PC-3 (cell line): Measurements from ENCODE around the gene VTCN1.

ENCODE experiments used
- CTCF ChIP-seq: fragments of 300-600 bp; sonication (generic); conservative IDR thresholded peaks from 2 replicates; pipeline ENCODE4 v1.5.1; 2017; ENCODE audit warnings: antibody characterized with exemption, low read depth, mild to moderate bottlenecking, low read length
- EZH2 ChIP-seq: fragments of 300-600 bp; sonication (generic); IDR thresholded peaks from one replicate; pipeline ENCODE4 v1.6.1; 2017; ENCODE audit warnings: antibody characterized with exemption, mild to moderate bottlenecking, low read length; ENCODE audit not compliant: unreplicated experiment
- EZH2phosphoT487 ChIP-seq: fragments of 300-600 bp; sonication (generic); IDR thresholded peaks from 2 replicates; pipeline ENCODE4 v1.6.1; 2018; ENCODE audit warnings: mild to moderate bottlenecking, antibody characterized with exemption, low read length, borderline replicate concordance

- TF ChIP-seq CTCF: no peak
- no peak for TF ChIP-seq EZH2
- TF ChIP-seq EZH2phosphoT487: no peak
Measured at GRCh38 chr1:117237726-117238381, 27.1 kb upstream of the VTCN1 start.
